ENCODE results near the gene MYH10. TPM values are rescaled to one million over a fixed set of nuclear protein-coding genes. Genes with fewer than 3 reads are reported as not detected.

The MYH10 gene
- total RNA-seq, 1 experiment from 2014 or later: 251 TPM

DNA sequence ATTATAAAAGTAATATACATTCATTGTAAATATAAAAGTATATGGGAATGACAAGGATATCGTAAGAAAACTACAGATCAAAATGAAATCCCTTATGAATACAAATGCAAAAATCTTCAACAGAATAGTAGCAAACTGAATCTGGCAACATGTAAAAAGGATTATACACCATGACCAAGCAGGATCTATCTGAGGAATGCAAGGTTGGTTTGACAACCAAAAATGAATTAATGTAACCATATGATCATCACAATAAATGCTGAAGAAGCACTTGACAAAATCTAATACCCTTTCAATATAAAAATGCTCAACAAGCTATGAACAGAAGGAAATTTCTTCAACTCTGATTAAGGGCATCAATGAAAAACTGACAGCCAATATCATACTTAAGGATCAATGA is 146.1 kb downstream of the MYH10 start:
- Histone ChIP-seq H4K20me1 (ENCODE audit: control insufficient read depth, insufficient read depth, insufficient read length) (no peaks in the 10 kb centered on the region), H3K14ac (ENCODE audit: insufficient read depth, low read length) (no peak overlapping the region), H3K4me2 (ENCODE audit: insufficient read depth, insufficient read length, low read length) (no peak overlapping the region), H3K9me3 (ENCODE audit: control insufficient read depth, low read depth, low read length) (no peaks in the 10 kb centered on the region), H3T11ph (ENCODE audit: low read length) (no peak overlapping the region), H3K23me2 (ENCODE audit: insufficient read length, low read depth, low read length, poor library complexity, severe bottlenecking) (no peaks in the 10 kb centered on the region), H3K56ac (ENCODE audit: insufficient read length, low read depth, low read length) (no peak overlapping the region), H4K8ac (replicated peaks; ENCODE audit: insufficient read length, low read depth, low read length) (no peak overlapping the region), H3K79me1 (ENCODE audit: insufficient read depth, low read depth, low read length, poor library complexity, severe bottlenecking) (no peaks in the 10 kb centered on the region), H3K9ac (ENCODE audit: extremely low read depth, insufficient read length, low read length) (no peak overlapping the region), H3K27me3 (ENCODE audit: insufficient read depth, low read length) (no peaks in the 10 kb centered on the region), H3K4ac (ENCODE audit: low read depth, low read length) (no peak overlapping the region), H2AK5ac (ENCODE audit: insufficient read length, low read length) (no peak overlapping the region), H3K79me2 (ENCODE audit: insufficient read depth, low read length) (no peaks in the 10 kb centered on the region), H4K5ac (ENCODE audit: insufficient read length, low read depth, low read length) (no peak overlapping the region), H3K4me1 (ENCODE audit: insufficient read depth, low read length) (no peaks in the 10 kb centered on the region), H2BK15ac (ENCODE audit: low read depth, low read length) (no peak overlapping the region), H3K18ac (ENCODE audit: insufficient read length, low read depth, low read length) (no peak overlapping the region), H2BK5ac (ENCODE audit: insufficient read length, low read length) (no peak overlapping the region), H2BK12ac (ENCODE audit: insufficient read length, low read depth, low read length) (no peak overlapping the region), H3K23ac (ENCODE audit: insufficient read length, low read depth, low read length) (no peak overlapping the region), H2BK20ac (ENCODE audit: low read depth, low read length, poor library complexity, severe bottlenecking) (no peak overlapping the region), H2BK120ac (ENCODE audit: low read depth, low read length, poor library complexity, severe bottlenecking) (no peak overlapping the region), H2AFZ (ENCODE audit: low read length) (no peak overlapping the region), H3K27ac (ENCODE audit: insufficient read length, low read depth, low read length) (no peak overlapping the region), H4K91ac (ENCODE audit: insufficient read length, low read depth, low read length) (no peak overlapping the region)
- Mint-ChIP-seq H3K4me1 (no peaks in the 10 kb centered on the region), H3K9me3 (0 out of 5 replicates have a peak, but pooled peaks cover 0 to 2% of the 10 kb centered on the region in 2 experiments), H3K27ac (peak overlapping the region in 1 of 3 experiments; percentile 10; a peak in 1 of 7 replicates), H3K4me3 (no peak overlapping the region), H3K36me3 (ENCODE audit: insufficient read depth in 1 of 3, low read depth in 3 of 3) (peaks cover 74 to 98% (median 96%) of the 10 kb centered on the region in 3 experiments), H3K27me3 (ENCODE audit: low read depth) (no peaks in the 10 kb centered on the region)
- TF ChIP-seq CTCF (conservative IDR thresholded peaks at IDR 0.05): no peak
- DNase-seq: no peak
- no CpG with 5 or more reads among the region's 1 CpG for WGBS (ENCODE audit: extremely low coverage, insufficient read length, low lambda C conversion rate)
